Measurements from ENCODE around the gene NUCB1.

Gene NUCB1

DNA sequence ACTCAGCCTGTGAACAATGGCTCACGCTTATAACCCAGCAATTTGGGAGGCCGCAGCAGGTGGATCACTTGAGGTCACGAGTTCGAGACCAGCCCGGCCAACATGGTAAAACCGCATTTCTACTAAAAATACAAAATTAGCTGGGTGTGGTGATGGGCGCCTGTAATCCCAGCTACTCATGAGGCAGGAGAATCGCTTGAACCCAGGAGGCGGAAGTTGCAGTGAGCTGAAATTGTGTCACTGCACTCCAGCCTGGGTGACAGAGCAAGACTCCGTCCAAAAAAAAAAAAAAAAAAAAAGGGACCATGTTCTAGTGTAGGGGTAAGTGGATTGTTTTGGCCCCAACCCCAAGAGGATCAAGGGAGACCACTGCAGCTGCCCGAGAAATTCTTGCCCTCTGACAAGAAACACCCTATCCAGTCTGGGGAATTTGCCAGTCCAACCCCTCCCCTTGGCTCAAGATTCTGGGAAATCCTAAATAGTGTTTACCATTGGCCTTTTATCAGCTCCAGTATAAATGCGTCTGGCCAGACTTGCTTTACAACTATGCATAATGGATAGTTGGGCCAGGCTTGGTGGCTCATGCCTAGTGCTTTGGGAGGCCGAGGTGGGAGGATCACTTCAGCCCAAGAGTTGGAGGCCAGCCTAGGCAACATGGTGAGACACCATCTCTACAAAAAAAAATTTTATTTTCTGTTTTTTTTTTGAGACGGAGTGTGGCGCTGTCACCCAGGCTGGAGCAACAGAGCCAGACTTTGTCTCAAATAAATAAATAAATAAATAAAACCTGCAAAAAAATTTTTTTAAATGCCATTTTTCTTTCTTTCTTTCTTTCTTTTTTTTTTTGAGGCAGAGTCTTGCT lies 28.3 kb downstream of the NUCB1 start:
- H3K4me3 ChIP-seq (ENCODE audit: low read depth, low read length) = no peak overlapping the region
- no peak overlapping the region for H3K9ac ChIP-seq (ENCODE audit: low read depth, low read length)
- H3K9me3 ChIP-seq (ENCODE audit: control insufficient read depth, insufficient read depth, low read length) = no peaks in the 10 kb centered on the region
- H3K36me3 ChIP-seq (ENCODE audit: control insufficient read depth, insufficient read depth, low read length) = no peaks in the 10 kb centered on the region
- no peaks in the 10 kb centered on the region for H3K4me1 ChIP-seq (ENCODE audit: control insufficient read depth, insufficient read depth, low read length)
- peaks cover 15% of the 10 kb centered on the region for H3K27me3 ChIP-seq (ENCODE audit: control insufficient read depth, insufficient read depth, low read length)

DNA sequence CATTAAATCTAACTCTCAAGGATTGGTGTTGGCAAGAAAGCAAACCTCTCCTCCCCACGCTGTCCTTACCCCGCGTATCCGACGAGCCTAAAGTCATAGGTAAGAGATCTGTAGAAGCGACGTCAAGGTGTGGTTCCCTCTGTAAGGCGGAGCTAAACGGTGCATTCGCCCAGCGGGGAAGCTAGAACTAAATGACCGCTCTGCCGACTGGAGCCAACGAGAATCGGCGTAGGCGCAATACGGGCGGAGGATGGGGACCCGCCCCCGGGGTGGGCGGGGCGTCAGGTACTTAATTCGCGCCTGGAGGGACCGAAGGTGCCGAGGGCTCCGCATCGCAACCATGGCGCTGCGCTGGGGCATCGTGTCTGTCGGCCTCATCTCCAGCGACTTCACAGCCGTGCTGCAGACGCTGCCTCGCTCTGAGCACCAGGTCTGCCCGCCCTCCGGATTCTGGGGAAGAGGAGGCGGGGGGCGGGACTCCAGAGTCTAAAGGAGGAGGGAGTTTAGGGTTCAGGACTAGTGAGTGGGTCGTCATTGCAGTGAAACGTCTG lies 33.3 kb downstream of the NUCB1 start, which contains the start of gene DHDH:
Gene DHDH (plus strand): TSS at position 318 of the 551 bp plus-strand sequence. CDS start 23 bp downstream, at position 341.
- Histone ChIP-seq H3K4me3 (ENCODE audit: low read depth, low read length) (peak within 1 kb of the TSS; percentile 59), H3K9me3 (ENCODE audit: control insufficient read depth, insufficient read depth, low read length) (no peaks in the 10 kb centered on the region), H3K36me3 (ENCODE audit: control insufficient read depth, insufficient read depth, low read length) (no peaks in the 10 kb centered on the region), H3K27me3 (ENCODE audit: control insufficient read depth, insufficient read depth, low read length) (peaks cover 30% of the 10 kb centered on the region), H3K4me1 (ENCODE audit: control insufficient read depth, insufficient read depth, low read length) (peaks cover 5% of the 10 kb centered on the region), H3K9ac (ENCODE audit: low read depth, low read length) (peak within 1 kb of the TSS; percentile 18)

DNA sequence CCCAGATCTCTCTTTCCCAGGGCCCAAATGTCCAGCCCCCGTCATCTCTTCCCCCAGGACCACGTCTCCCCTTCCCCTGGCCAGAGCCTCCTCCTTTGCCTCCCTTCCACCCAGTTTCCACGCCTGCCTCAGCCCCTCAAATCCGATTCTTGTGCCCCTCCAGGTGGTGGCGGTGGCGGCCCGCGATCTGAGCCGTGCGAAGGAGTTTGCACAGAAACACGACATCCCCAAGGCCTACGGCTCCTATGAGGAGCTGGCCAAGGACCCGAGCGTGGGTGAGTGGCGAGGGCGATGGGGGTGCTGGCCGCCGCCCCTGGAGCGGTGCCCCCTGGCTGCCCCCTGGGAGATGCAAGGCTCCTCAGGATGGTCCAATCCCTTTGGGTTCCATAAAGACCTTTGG lies 34.7 kb downstream of the NUCB1 start:
- Histone ChIP-seq H3K9ac (ENCODE audit: low read depth, low read length) (no peak overlapping the region), H3K36me3 (ENCODE audit: control insufficient read depth, insufficient read depth, low read length) (no peaks in the 10 kb centered on the region), H3K9me3 (ENCODE audit: control insufficient read depth, insufficient read depth, low read length) (no peaks in the 10 kb centered on the region), H3K4me1 (ENCODE audit: control insufficient read depth, insufficient read depth, low read length) (peaks cover 5% of the 10 kb centered on the region), H3K4me3 (ENCODE audit: low read depth, low read length) (no peak overlapping the region), H3K27me3 (ENCODE audit: control insufficient read depth, insufficient read depth, low read length) (peaks cover 30% of the 10 kb centered on the region)

DNA sequence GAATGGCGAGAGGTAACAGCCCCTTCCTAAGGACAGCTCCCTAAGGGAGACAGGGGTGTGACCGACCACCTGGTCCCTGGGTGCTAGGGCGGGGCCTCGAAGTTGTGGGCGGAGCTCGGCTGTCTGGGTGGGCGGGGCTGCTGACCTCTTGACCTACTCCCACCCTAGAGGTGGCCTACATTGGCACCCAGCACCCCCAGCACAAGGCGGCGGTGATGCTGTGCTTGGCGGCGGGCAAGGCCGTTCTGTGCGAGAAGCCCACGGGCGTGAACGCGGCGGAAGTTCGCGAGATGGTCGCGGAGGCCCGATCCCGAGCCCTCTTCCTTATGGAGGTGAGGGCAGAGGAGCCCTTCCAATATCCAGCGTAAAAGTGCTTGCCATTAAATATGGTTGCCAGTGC lies 35.8 kb downstream of the NUCB1 start:
- Histone ChIP-seq H3K9me3 (ENCODE audit: control insufficient read depth, insufficient read depth, low read length) (no peaks in the 10 kb centered on the region), H3K4me3 (ENCODE audit: low read depth, low read length) (no peak overlapping the region), H3K9ac (ENCODE audit: low read depth, low read length) (no peak overlapping the region), H3K27me3 (ENCODE audit: control insufficient read depth, insufficient read depth, low read length) (peaks cover 30% of the 10 kb centered on the region), H3K36me3 (ENCODE audit: control insufficient read depth, insufficient read depth, low read length) (no peaks in the 10 kb centered on the region), H3K4me1 (ENCODE audit: control insufficient read depth, insufficient read depth, low read length) (peaks cover 5% of the 10 kb centered on the region)

DNA sequence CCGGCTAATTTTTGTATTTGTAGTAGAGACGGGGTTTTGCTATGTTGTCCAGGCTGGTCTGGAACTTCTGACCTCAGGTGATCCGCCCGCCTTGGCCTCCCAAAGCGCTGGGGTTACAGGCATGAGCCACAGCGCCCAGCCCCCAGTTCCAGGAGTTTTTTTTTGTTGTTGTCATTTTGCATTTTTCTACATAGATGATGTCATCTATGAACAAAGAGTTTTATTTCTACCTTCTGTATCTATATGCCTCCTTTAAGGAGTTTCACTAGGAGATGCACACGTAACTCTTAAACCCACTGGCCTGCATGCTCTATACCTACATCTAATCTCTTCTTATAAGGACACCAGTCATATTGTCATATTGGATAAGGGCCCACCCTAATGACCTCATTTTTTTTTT lies 38.1 kb downstream of the NUCB1 start:
- H3K4me3 ChIP-seq (ENCODE audit: low read depth, low read length) = no peak overlapping the region
- no peaks in the 10 kb centered on the region for H3K9me3 ChIP-seq (ENCODE audit: control insufficient read depth, insufficient read depth, low read length)
- no peak overlapping the region for H3K9ac ChIP-seq (ENCODE audit: low read depth, low read length)

DNA sequence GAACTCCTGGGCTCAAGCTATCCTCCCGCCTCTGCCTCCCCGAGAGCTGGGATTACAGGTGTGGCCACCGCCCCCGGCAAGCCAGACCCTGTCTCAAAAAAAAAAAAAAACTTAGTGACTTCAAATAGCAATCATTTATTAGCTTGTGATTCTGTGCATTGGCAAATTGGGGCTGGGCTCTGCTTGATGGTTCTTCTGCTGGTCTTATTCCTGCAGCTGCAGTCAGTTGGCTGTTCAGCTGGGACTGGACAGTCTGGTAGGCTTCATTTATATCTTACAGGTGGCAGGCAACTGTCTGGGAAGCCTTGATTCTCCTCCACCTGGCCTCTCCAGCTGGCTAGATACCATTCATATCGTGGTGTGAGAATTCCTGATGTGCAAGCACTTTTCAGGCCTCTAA lies 40.8 kb downstream of the NUCB1 start:
- Histone ChIP-seq H3K9me3 (ENCODE audit: control insufficient read depth, insufficient read depth, low read length) (no peaks in the 10 kb centered on the region), H3K27me3 (ENCODE audit: control insufficient read depth, insufficient read depth, low read length) (no peaks in the 10 kb centered on the region), H3K9ac (ENCODE audit: low read depth, low read length) (no peak overlapping the region), H3K4me3 (ENCODE audit: low read depth, low read length) (no peak overlapping the region), H3K4me1 (ENCODE audit: control insufficient read depth, insufficient read depth, low read length) (no peaks in the 10 kb centered on the region), H3K36me3 (ENCODE audit: control insufficient read depth, insufficient read depth, low read length) (no peaks in the 10 kb centered on the region)

More for the DNA sequence above, 38.1 kb downstream of the NUCB1 start:
- Histone ChIP-seq H3K4me1 (ENCODE audit: control insufficient read depth, insufficient read depth, low read length) (peaks cover 5% of the 10 kb centered on the region), H3K36me3 (ENCODE audit: control insufficient read depth, insufficient read depth, low read length) (no peaks in the 10 kb centered on the region), H3K27me3 (ENCODE audit: control insufficient read depth, insufficient read depth, low read length) (peaks cover 15% of the 10 kb centered on the region)

DNA sequence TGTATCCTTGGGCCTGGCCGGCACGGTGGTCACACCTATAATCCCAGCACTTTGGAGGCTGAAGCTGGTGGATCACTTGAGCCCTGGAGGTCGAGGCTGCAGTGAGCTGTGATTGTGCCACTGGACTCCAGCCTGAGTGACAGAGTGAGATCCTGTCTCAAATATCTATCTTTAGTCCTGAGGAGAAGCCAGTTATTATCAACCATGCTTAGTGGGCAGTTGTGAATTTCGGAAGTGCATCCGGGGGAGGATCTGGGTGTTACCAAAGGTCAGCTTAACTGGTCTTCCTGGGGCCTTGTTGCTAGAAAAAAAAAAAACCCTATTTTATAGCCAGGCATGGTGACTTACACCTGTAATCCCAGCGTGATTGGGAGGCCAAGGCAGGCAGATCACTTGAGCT lies 43.0 kb downstream of the NUCB1 start:
- no peaks in the 10 kb centered on the region for H3K27me3 ChIP-seq (ENCODE audit: control insufficient read depth, insufficient read depth, low read length)
- no peaks in the 10 kb centered on the region for H3K9me3 ChIP-seq (ENCODE audit: control insufficient read depth, insufficient read depth, low read length)
- H3K4me3 ChIP-seq (ENCODE audit: low read depth, low read length) = no peak overlapping the region
- H3K36me3 ChIP-seq (ENCODE audit: control insufficient read depth, insufficient read depth, low read length) = no peaks in the 10 kb centered on the region
- no peak overlapping the region for H3K9ac ChIP-seq (ENCODE audit: low read depth, low read length)
- H3K4me1 ChIP-seq (ENCODE audit: control insufficient read depth, insufficient read depth, low read length) = no peaks in the 10 kb centered on the region

DNA sequence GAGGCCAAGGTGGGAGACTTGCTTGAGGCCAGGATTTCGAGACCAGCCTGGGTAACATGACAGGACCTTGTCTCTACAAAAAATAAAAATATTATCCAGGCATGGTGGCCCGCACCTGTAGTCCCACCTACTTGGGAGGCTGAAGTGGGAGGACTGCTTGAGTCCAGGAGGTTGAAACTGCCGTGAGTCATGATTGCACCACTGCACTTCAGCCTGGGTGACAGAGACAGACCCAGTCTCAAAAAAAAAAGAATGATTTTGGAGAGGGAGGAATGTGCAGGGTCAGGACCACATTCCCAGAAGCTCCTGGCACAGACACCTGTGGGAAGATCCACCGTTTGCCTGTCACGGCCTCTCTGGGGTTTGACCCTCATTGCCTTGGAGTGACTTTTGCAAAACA lies 45.3 kb downstream of the NUCB1 start:
- Histone ChIP-seq H3K36me3 (ENCODE audit: control insufficient read depth, insufficient read depth, low read length) (no peaks in the 10 kb centered on the region), H3K4me3 (ENCODE audit: low read depth, low read length) (no peak overlapping the region), H3K9ac (ENCODE audit: low read depth, low read length) (no peak overlapping the region), H3K9me3 (ENCODE audit: control insufficient read depth, insufficient read depth, low read length) (no peaks in the 10 kb centered on the region), H3K27me3 (ENCODE audit: control insufficient read depth, insufficient read depth, low read length) (no peaks in the 10 kb centered on the region), H3K4me1 (ENCODE audit: control insufficient read depth, insufficient read depth, low read length) (no peaks in the 10 kb centered on the region)

DNA sequence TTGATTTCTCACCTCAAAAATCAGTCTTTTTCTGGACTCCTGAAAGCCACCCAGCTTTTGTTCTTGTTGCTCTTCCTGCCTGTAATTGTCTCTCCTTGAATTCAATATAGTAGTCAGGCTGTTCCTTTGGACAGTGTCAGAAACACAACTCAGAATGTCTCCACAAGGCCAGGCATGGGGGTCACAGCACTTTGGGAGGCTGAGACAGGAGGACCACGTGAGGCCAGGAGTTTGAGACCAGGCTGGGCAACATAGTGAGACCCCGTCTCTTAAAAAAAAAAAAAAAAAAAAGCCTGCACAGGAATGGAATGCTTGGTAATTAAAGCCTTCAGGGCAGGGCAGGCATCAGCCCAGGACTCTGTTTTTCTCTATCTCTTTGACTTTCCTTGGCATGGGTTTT lies 45.7 kb downstream of the NUCB1 start:
- Histone ChIP-seq H3K36me3 (ENCODE audit: control insufficient read depth, insufficient read depth, low read length) (no peaks in the 10 kb centered on the region), H3K27me3 (ENCODE audit: control insufficient read depth, insufficient read depth, low read length) (no peaks in the 10 kb centered on the region), H3K4me3 (ENCODE audit: low read depth, low read length) (no peak overlapping the region), H3K9ac (ENCODE audit: low read depth, low read length) (no peak overlapping the region), H3K4me1 (ENCODE audit: control insufficient read depth, insufficient read depth, low read length) (no peaks in the 10 kb centered on the region), H3K9me3 (ENCODE audit: control insufficient read depth, insufficient read depth, low read length) (no peaks in the 10 kb centered on the region)

DNA sequence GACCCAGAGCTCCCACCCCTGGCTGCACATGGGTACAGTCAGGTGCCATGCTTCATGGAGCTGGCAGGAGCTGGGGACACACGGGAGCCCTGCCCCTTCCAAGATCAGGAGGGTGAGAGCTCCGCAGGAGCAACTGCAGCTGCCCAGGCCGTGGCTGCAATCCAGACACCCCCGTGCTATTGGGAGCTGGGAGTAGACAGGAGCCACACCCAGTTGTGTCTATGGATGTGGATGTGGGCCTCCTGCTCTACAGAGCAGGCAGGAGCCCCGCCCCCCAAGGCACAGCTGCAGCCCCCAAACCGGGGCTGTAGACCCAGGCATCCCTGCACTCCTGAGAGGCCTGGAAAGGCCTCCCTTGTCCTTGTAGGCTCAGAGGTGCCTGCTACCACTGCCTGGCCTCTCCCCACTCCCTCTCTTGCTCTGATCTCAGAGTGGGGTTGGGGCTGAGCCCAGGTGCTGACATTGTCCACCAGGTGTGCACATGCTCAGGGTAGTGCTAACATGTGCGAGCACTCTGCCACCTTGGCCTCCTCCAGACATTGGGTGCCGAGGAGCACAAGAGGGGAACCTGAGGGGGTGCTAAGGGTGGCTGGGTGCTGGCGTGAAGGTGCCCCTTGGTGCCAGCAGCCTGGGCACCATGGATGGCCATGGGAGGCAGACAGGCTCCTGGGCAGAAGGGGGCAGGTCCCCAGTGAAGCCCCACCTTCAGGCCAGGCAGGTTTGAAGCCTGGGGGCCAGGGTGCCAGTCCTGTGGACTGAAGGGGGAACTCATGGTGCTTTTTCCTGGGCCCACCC lies 46.5 kb downstream of the NUCB1 start:
- H3K4me1 ChIP-seq (ENCODE audit: control insufficient read depth, insufficient read depth, low read length) = no peaks in the 10 kb centered on the region
- no peaks in the 10 kb centered on the region for H3K36me3 ChIP-seq (ENCODE audit: control insufficient read depth, insufficient read depth, low read length)
- H3K9ac ChIP-seq (ENCODE audit: low read depth, low read length) = no peak overlapping the region
- H3K27me3 ChIP-seq (ENCODE audit: control insufficient read depth, insufficient read depth, low read length) = no peaks in the 10 kb centered on the region
- H3K9me3 ChIP-seq (ENCODE audit: control insufficient read depth, insufficient read depth, low read length) = no peaks in the 10 kb centered on the region
- H3K4me3 ChIP-seq (ENCODE audit: low read depth, low read length) = no peak overlapping the region

DNA sequence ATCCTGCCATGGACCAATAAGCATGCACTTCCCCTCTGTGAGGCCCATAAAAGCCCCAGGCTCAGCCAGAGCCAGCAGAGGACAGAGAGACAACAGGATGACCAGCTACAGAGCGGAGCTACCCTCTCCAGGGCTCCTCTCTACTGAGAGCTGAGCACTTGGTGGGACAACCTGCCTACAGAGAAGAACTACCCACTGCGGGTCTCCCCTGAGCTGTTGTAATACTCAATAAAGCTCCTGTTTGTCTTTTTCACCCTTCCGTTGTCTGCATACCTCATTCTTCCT lies 47.1 kb downstream of the NUCB1 start:
- Histone ChIP-seq H3K27me3 (ENCODE audit: control insufficient read depth, insufficient read depth, low read length) (no peaks in the 10 kb centered on the region), H3K9ac (ENCODE audit: low read depth, low read length) (no peak overlapping the region), H3K36me3 (ENCODE audit: control insufficient read depth, insufficient read depth, low read length) (no peaks in the 10 kb centered on the region), H3K9me3 (ENCODE audit: control insufficient read depth, insufficient read depth, low read length) (no peaks in the 10 kb centered on the region), H3K4me3 (ENCODE audit: low read depth, low read length) (no peak overlapping the region), H3K4me1 (ENCODE audit: control insufficient read depth, insufficient read depth, low read length) (no peaks in the 10 kb centered on the region)

DNA sequence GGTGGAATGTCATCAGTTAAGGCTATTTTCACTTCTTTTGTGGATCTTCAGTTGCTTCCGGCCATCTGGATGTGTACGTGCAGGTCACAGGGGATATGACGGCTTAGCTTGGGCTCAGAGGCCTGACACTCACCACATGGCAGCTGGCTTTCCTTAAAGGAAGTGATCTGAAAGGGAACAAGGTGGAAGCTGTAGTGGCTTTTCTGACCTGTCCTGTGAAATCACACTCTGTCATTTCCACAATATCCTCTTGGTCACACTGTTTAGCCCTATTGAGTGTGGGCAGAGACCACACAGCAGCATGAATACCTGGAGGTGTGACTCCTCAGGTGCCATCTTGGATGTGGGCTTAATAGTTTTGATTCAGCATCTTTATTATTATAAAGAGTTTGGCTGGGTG lies 50.0 kb downstream of the NUCB1 start:
- H3K4me3 ChIP-seq (ENCODE audit: low read depth, low read length) = no peak overlapping the region

More for the DNA sequence above, 50.0 kb downstream of the NUCB1 start:
- Histone ChIP-seq H3K36me3 (ENCODE audit: control insufficient read depth, insufficient read depth, low read length) (no peaks in the 10 kb centered on the region), H3K27me3 (ENCODE audit: control insufficient read depth, insufficient read depth, low read length) (no peaks in the 10 kb centered on the region), H3K9ac (ENCODE audit: low read depth, low read length) (no peak overlapping the region), H3K9me3 (ENCODE audit: control insufficient read depth, insufficient read depth, low read length) (no peaks in the 10 kb centered on the region), H3K4me1 (ENCODE audit: control insufficient read depth, insufficient read depth, low read length) (peaks cover 3% of the 10 kb centered on the region)
